Spleen (tissue), 11 donors: Measurements from ENCODE around the gene IL1F10. TPM values are rescaled to one million over a fixed set of nuclear protein-coding genes. Genes with fewer than 3 reads are reported as not detected.

Experiments used
- DNase-seq: peaks from one replicate; pipeline ENCODE4 v3.0.0-alpha.2; 2020
- H3K27ac ChIP-seq, 8 donors: fragments of 200-600 bp; sonication (generic) in 7 of 8; 1 replicate in 4 of 8; 2 replicates in 4 of 8; pipeline versions ENCODE4 v1.5.0 to v1.8.0; 2016 to 2021; ENCODE audit warnings: inconsistent platforms in 4 of 8, mild to moderate bottlenecking in 4 of 8, moderate library complexity in 1 of 8
- H3K27me3 ChIP-seq, 7 donors: fragments of 200-600 bp; sonication (generic) in 6 of 7; replicated peaks in 1 of 7; 1 replicate in 4 of 7; 2 replicates in 3 of 7; pipeline versions ENCODE4 v1.5.0 to v1.8.0; 2016 to 2021; ENCODE audit warnings: inconsistent platforms in 3 of 7, mild to moderate bottlenecking in 1 of 7
- H3K36me3 ChIP-seq, 6 donors: fragments of 200-600 bp; sonication (generic) in 5 of 6; 1 replicate in 4 of 6; 2 replicates in 2 of 6; pipeline versions ENCODE4 v1.5.0 to v1.8.0; 2016 to 2021; ENCODE audit warnings: inconsistent platforms in 2 of 6
- H3K4me1 ChIP-seq, 6 donors: fragments of 200-600 bp; sonication (generic) in 5 of 6; 1 replicate in 3 of 6; 2 replicates in 3 of 6; pipeline versions ENCODE4 v1.5.0 to v1.8.0; 2016 to 2021; ENCODE audit warnings: inconsistent platforms in 3 of 6
- H3K4me3 ChIP-seq, 8 donors: fragments of 200-600 bp; sonication (generic) in 7 of 8; 1 replicate in 4 of 8; 2 replicates in 4 of 8; pipeline versions ENCODE4 v1.5.0 to v1.8.0; 2016 to 2021; ENCODE audit warnings: inconsistent platforms in 4 of 8, mild to moderate bottlenecking in 4 of 8, moderate library complexity in 2 of 8
- H3K9me3 ChIP-seq, 8 donors: fragments of 200-600 bp; sonication (generic) in 7 of 8; 1 replicate in 4 of 8; 2 replicates in 4 of 8; pipeline versions ENCODE4 v1.5.0 to v1.8.0; 2016 to 2021; ENCODE audit warnings: inconsistent platforms in 4 of 8
- POLR2A ChIP-seq, 3 donors: fragments of 450-650 bp; IDR thresholded peaks; one replicate each; pipeline ENCODE4 v1.5.1; 2017; ENCODE audit warnings: antibody characterized with exemption in 3 of 3, mild to moderate bottlenecking in 1 of 3
- POLR2AphosphoS5 ChIP-seq, 3 donors: sonication (generic); formaldehyde crosslinking; IDR thresholded peaks; one replicate each; pipeline ENCODE4 v1.5.1; 2017; ENCODE audit warnings: antibody characterized with exemption in 3 of 3
- WGBS, 5 donors: extraction: QIAGEN DNeasy Blood & Tissue Kit in 3 of 5; methylation state at CpG; one replicate each; pipeline versions ENCODE4 v1.1.5 to v1.1.7; 2013 to 2018; 5-methylcytosine and 5-hydroxymethylcytosine counted together
- intact Hi-C: fragments of 100-400 bp; cut with DNase I; formaldehyde crosslinking; loops from one replicate; pipeline ENCODE4 v1.15.0; 2023; ENCODE audit warnings: low total_unique reads
- polyA plus RNA-seq, 3 donors: library from polyadenylated mRNA; stranded (reverse); fragments of 200-250 nt; gene quantifications; one replicate each; pipeline ENCODE4 v1.2.1, GENCODE V29; 2013
- total RNA-seq, 7 donors: library from RNA; depleted of rRNA in 3 of 7; stranded (reverse); fragments of >200 nt in 3 of 7; fragmentation: NEBNext Ultra II Directional in 4 of 7; extraction: Animal tissue kit (Norgen Biotek cat#: 25700) in 4 of 7; gene quantifications; one replicate each; pipeline versions ENCODE4 v1.1.0 to v1.2.1, GENCODE V29; 2016 to 2021
- TF ChIP-seq, protein P1 (sequence below), 11 experiments: fragments of 200-600 bp in 7 of 11; fragments of 450-650 bp in 4 of 11; sonication (generic) in 4 of 11; IDR thresholded peaks in 8 of 11; conservative IDR thresholded peaks in 3 of 11; 1 replicate in 7 of 11; 2 replicates in 4 of 11; pipeline versions ENCODE4 v1.4.0 to v1.8.0; 2016 to 2021; ENCODE audit warnings: antibody characterized with exemption in 11 of 11, inconsistent platforms in 4 of 11, mild to moderate bottlenecking in 1 of 11
- donor health status: healthy with polysubstance abuse.
- donor health status: DM: no; HTN: no; CAD: no; lungs with moderate emphysema.
- donor health status: DM: no; HTN: no; CAD: no.
- donor health status: Bipolar disorder and iron deficiency.
- donor health status: healthy.
- donor health status: DM: no; HTN: no; CAD: no.
- donor health status: DM: yes; HTN: yes; CAD: no.

Gene IL1F10
- total and polyA plus RNA-seq, 10 donors: not detected

- Histone ChIP-seq H3K9me3 (no peaks in the 10 kb centered on the region), H3K36me3 (no peaks in the 10 kb centered on the region), H3K27ac (no peak overlapping the region), H3K4me1 (no peaks in the 10 kb centered on the region), H3K27me3 (peaks cover 0 to 10% (median 0%) of the 10 kb centered on the region in 7 donors), H3K4me3 (no peak overlapping the region)
- TF ChIP-seq POLR2AphosphoS5 (IDR thresholded peaks at IDR 0.05): no peak
- TF ChIP-seq, protein P1, sequence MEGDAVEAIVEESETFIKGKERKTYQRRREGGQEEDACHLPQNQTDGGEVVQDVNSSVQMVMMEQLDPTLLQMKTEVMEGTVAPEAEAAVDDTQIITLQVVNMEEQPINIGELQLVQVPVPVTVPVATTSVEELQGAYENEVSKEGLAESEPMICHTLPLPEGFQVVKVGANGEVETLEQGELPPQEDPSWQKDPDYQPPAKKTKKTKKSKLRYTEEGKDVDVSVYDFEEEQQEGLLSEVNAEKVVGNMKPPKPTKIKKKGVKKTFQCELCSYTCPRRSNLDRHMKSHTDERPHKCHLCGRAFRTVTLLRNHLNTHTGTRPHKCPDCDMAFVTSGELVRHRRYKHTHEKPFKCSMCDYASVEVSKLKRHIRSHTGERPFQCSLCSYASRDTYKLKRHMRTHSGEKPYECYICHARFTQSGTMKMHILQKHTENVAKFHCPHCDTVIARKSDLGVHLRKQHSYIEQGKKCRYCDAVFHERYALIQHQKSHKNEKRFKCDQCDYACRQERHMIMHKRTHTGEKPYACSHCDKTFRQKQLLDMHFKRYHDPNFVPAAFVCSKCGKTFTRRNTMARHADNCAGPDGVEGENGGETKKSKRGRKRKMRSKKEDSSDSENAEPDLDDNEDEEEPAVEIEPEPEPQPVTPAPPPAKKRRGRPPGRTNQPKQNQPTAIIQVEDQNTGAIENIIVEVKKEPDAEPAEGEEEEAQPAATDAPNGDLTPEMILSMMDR (IDR thresholded peaks at IDR 0.05 in 8 of 11, conservative IDR thresholded peaks at IDR 0.05 in 3 of 11): no peak
- 81 to 93% (median 86%) methylated on average over 1 of the region's 1 CpG for WGBS, 5 donors
- no peak for DNase-seq
- intact Hi-C loops: no loop called here
These were observed 2.8 kb downstream of the IL1F10 start for GRCh38 chr2:113070606-113070975.

DNA sequence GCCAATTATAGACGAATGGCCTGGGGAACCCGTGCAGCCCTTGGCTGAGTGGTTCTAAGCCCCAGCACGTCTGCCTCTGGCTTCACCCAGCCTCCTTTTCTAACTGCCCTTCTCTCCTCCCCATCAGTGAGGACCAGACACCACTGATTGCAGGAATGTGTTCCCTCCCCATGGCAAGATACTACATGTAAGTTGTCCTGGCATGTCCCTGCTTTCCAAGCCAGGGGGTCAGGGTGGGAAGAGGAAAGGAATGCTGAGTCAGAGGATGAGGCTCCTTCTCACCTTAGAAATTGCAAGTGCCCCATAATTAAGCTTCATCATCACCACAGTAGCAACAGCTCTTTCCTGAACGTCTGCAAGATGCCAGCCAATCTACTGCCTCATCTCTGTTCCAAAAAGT, 4.8 kb downstream of the IL1F10 start:
- no peak overlapping the region for H3K4me3 ChIP-seq
- H3K27ac ChIP-seq: no peak overlapping the region
- H3K27me3 ChIP-seq: peaks cover 0 to 10% (median 0%) of the 10 kb centered on the region in 7 donors
- H3K9me3 ChIP-seq: no peaks in the 10 kb centered on the region
- H3K36me3 ChIP-seq: no peaks in the 10 kb centered on the region
- H3K4me1 ChIP-seq: no peaks in the 10 kb centered on the region
- no peak for DNase-seq
- 48 to 78% (median 60%) methylated on average over 4 of the region's 4 CpGs for WGBS, 5 donors
- TF ChIP-seq POLR2A (IDR thresholded peaks at IDR 0.05): no peak
- TF ChIP-seq POLR2AphosphoS5 (IDR thresholded peaks at IDR 0.05): no peak
- TF ChIP-seq, protein P1 (IDR thresholded peaks at IDR 0.05 in 8 of 11, conservative IDR thresholded peaks at IDR 0.05 in 3 of 11): no peak
- intact Hi-C loops: no loop called here

GRCh38 chr2:113073325-113073834, 5.6 kb downstream of the IL1F10 start:
- intact Hi-C loops: no loop called here
- Histone ChIP-seq H3K36me3 (no peaks in the 10 kb centered on the region), H3K27me3 (peaks cover 0 to 10% (median 0%) of the 10 kb centered on the region in 7 donors), H3K4me1 (no peaks in the 10 kb centered on the region), H3K4me3 (no peak overlapping the region), H3K27ac (no peak overlapping the region), H3K9me3 (no peaks in the 10 kb centered on the region)
- DNase-seq: no peak
- no peak for TF ChIP-seq POLR2A (IDR thresholded peaks at IDR 0.05)
- TF ChIP-seq POLR2AphosphoS5 (IDR thresholded peaks at IDR 0.05): no peak
- TF ChIP-seq, protein P1 (IDR thresholded peaks at IDR 0.05 in 8 of 11, conservative IDR thresholded peaks at IDR 0.05 in 3 of 11): no peak
- 75 to 82% (median 78%) methylated on average over 3 of the region's 3 CpGs for WGBS, 5 donors

DNA sequence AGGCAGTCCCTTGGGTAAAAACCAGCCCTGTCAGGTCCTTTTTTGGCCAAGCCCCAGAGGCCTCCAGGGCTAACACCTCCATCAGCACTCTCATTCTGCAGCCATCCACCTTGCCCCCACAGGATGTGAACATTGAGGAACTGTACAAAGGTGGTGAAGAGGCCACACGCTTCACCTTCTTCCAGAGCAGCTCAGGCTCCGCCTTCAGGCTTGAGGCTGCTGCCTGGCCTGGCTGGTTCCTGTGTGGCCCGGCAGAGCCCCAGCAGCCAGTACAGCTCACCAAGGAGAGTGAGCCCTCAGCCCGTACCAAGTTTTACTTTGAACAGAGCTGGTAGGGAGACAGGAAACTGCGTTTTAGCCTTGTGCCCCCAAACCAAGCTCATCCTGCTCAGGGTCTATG, 7.3 kb downstream of the IL1F10 start:
- H3K9me3 ChIP-seq: no peaks in the 10 kb centered on the region
- no peaks in the 10 kb centered on the region for H3K4me1 ChIP-seq
- no peaks in the 10 kb centered on the region for H3K36me3 ChIP-seq
- 39 to 70% (median 49%) methylated on average over 3 to 5 of the region's 5 CpGs for WGBS, 5 donors
- TF ChIP-seq POLR2A (IDR thresholded peaks at IDR 0.05) (no peak), POLR2AphosphoS5 (IDR thresholded peaks at IDR 0.05) (no peak)
- TF ChIP-seq, protein P1 (IDR thresholded peaks at IDR 0.05 in 8 of 11, conservative IDR thresholded peaks at IDR 0.05 in 3 of 11): no peak
- H3K4me3 ChIP-seq: no peak overlapping the region
- DNase-seq: no peak
- intact Hi-C loops: no loop called here
- no peak overlapping the region for H3K27ac ChIP-seq
- peaks cover 0 to 13% (median 0%) of the 10 kb centered on the region in 7 donors for H3K27me3 ChIP-seq
